GM19372 (cell line): ENCODE results near the gene WWP2.
A peak's percentile ranks its signal among the peaks of the same experiment; 100 is the strongest.
"Not testable (repeated sequence)": the region's sequence is repeated elsewhere in the genome, so short reads cannot be mapped to it uniquely, and the experiment has no call there.

Experiments used
- ATAC-seq: cut with Tn5 transposase; IDR thresholded peaks from one replicate; pipeline ENCODE4 v1.9.1; 2021; ENCODE audit warnings: mild to moderate bottlenecking, low read depth, moderate library complexity; ENCODE audit not compliant: unreplicated experiment

Gene WWP2

GRCh38 chr16:69791391-69791847, 29.3 kb downstream of the WWP2 start:
- ATAC-seq: not testable (repeated sequence)

- no peak for ATAC-seq
Measured at GRCh38 chr16:69793526-69793925, 31.4 kb downstream of the WWP2 start.

- no peak for ATAC-seq
Measured at GRCh38 chr16:69794486-69794885, 32.4 kb downstream of the WWP2 start.

- no peak for ATAC-seq
Measured at GRCh38 chr16:69796285-69797118, 34.4 kb downstream of the WWP2 start.

GRCh38 chr16:69798466-69798865, 36.3 kb downstream of the WWP2 start:
- no peak for ATAC-seq

- no peak for ATAC-seq
Measured at GRCh38 chr16:69799611-69800031, 37.5 kb downstream of the WWP2 start.

- ATAC-seq: no peak
Measured at GRCh38 chr16:69804297-69804696, 42.2 kb downstream of the WWP2 start.

- not testable (repeated sequence) for ATAC-seq
Measured at GRCh38 chr16:69806776-69807175, 44.6 kb downstream of the WWP2 start.

GRCh38 chr16:69812688-69813014, 50.5 kb downstream of the WWP2 start:
- ATAC-seq: no peak

- no peak for ATAC-seq
Measured at GRCh38 chr16:69814078-69814477, 51.9 kb downstream of the WWP2 start.

GRCh38 chr16:69814561-69814960, 52.4 kb downstream of the WWP2 start:
- no peak for ATAC-seq

GRCh38 chr16:69815216-69815883, 53.2 kb downstream of the WWP2 start:
- not testable (repeated sequence) for ATAC-seq

GRCh38 chr16:69816996-69817395, 54.9 kb downstream of the WWP2 start:
- no peak for ATAC-seq

- ATAC-seq: no peak
Measured at GRCh38 chr16:69818891-69819545, 56.9 kb downstream of the WWP2 start.

GRCh38 chr16:69820926-69821541, 58.9 kb downstream of the WWP2 start:
- ATAC-seq: no peak

- no peak for ATAC-seq
Measured at GRCh38 chr16:69821844-69822173, 59.7 kb downstream of the WWP2 start.

- ATAC-seq: no peak
Measured at GRCh38 chr16:69822174-69822935, 60.2 kb downstream of the WWP2 start.

GRCh38 chr16:69823831-69824563, 61.9 kb downstream of the WWP2 start:
- ATAC-seq: peak; percentile 59

- ATAC-seq: not testable (repeated sequence)
Measured at GRCh38 chr16:69824564-69825142, 62.5 kb downstream of the WWP2 start.
